ENCODE results near the gene GRK4. TPM values are rescaled to one million over a fixed set of nuclear protein-coding genes. Genes with fewer than 3 reads are reported as not detected.
A peak's percentile ranks its signal among the peaks of the same experiment; 100 is the strongest.
"Not testable (repeated sequence)": the region's sequence is repeated elsewhere in the genome, so short reads cannot be mapped to it uniquely, and the experiment has no call there.

Gene GRK4
- total RNA-seq, 1 experiment from 2014 or later, result 4.2 TPM

- DNase-seq (ENCODE audit: low spot score); in situ Hi-C loops (cut with HindIII; ENCODE audit: low sequenced_read_pairs): not testable (repeated sequence)
Observed at GRCh38 chr4:2983715-2984114, 20.3 kb downstream of the GRK4 start.

GRCh38 chr4:2991243-2991642, 27.9 kb downstream of the GRK4 start:
- in situ Hi-C loops (cut with HindIII; ENCODE audit: low sequenced_read_pairs), result no loop called here
- no peak for DNase-seq (ENCODE audit: low spot score)

GRCh38 chr4:2994917-2995316, 31.5 kb downstream of the GRK4 start:
- DNase-seq (ENCODE audit: low spot score), result no peak
- in situ Hi-C loops (cut with HindIII; ENCODE audit: low sequenced_read_pairs), result no loop called here

GRCh38 chr4:2995546-2996265, 32.3 kb downstream of the GRK4 start:
- DNase-seq (ENCODE audit: low spot score), result no peak
- in situ Hi-C loops (cut with HindIII; ENCODE audit: low sequenced_read_pairs), result no loop called here

- in situ Hi-C loops (cut with HindIII; ENCODE audit: low sequenced_read_pairs), result no loop called here
Observed at GRCh38 chr4:2996415-2996814, 33.0 kb downstream of the GRK4 start.

GRCh38 chr4:3007724-3008123, 44.4 kb downstream of the GRK4 start:
- DNase-seq (ENCODE audit: low spot score), result no peak
- in situ Hi-C loops (cut with HindIII; ENCODE audit: low sequenced_read_pairs), result no loop called here

More at GRCh38 chr4:2996415-2996814, 33.0 kb downstream of the GRK4 start:
- no peak for DNase-seq (ENCODE audit: low spot score)

GRCh38 chr4:3009422-3009821, 46.1 kb downstream of the GRK4 start:
- in situ Hi-C loops (cut with HindIII; ENCODE audit: low sequenced_read_pairs), result no loop called here
- peak; percentile 7 for DNase-seq (ENCODE audit: low spot score)

GRCh38 chr4:3010577-3010976, 47.2 kb downstream of the GRK4 start:
- DNase-seq (ENCODE audit: low spot score), result no peak
- in situ Hi-C loops (cut with HindIII; ENCODE audit: low sequenced_read_pairs), result no loop called here

GRCh38 chr4:3010998-3011397, 47.6 kb downstream of the GRK4 start:
- in situ Hi-C loops (cut with HindIII; ENCODE audit: low sequenced_read_pairs), result no loop called here
- DNase-seq (ENCODE audit: low spot score), result no peak

- in situ Hi-C loops (cut with HindIII; ENCODE audit: low sequenced_read_pairs), result no loop called here
Observed at GRCh38 chr4:3011456-3012220, 48.3 kb downstream of the GRK4 start.

GRCh38 chr4:3013323-3013722, 50.0 kb downstream of the GRK4 start:
- in situ Hi-C loops (cut with HindIII; ENCODE audit: low sequenced_read_pairs), result no loop called here
- no peak for DNase-seq (ENCODE audit: low spot score)

More at GRCh38 chr4:3011456-3012220, 48.3 kb downstream of the GRK4 start:
- no peak for DNase-seq (ENCODE audit: low spot score)

GRCh38 chr4:3013839-3014350, 50.5 kb downstream of the GRK4 start:
- in situ Hi-C loops (cut with HindIII; ENCODE audit: low sequenced_read_pairs), result no loop called here
- no peak for DNase-seq (ENCODE audit: low spot score)

- DNase-seq (ENCODE audit: low spot score), result no peak
- in situ Hi-C loops (cut with HindIII; ENCODE audit: low sequenced_read_pairs), result no loop called here
Observed at GRCh38 chr4:3016961-3017360, 53.6 kb downstream of the GRK4 start.

- in situ Hi-C loops (cut with HindIII; ENCODE audit: low sequenced_read_pairs), result no loop called here
- DNase-seq (ENCODE audit: low spot score), result no peak
Observed at GRCh38 chr4:3017504-3017903, 54.1 kb downstream of the GRK4 start.

- in situ Hi-C loops (cut with HindIII; ENCODE audit: low sequenced_read_pairs), result no loop called here
- DNase-seq (ENCODE audit: low spot score), result no peak
Observed at GRCh38 chr4:3019145-3019846, 55.9 kb downstream of the GRK4 start.

- no peak for DNase-seq (ENCODE audit: low spot score)
- in situ Hi-C loops (cut with HindIII; ENCODE audit: low sequenced_read_pairs), result no loop called here
Observed at GRCh38 chr4:3021127-3021526, 57.8 kb downstream of the GRK4 start.

- in situ Hi-C loops (cut with HindIII; ENCODE audit: low sequenced_read_pairs), result no loop called here
- DNase-seq (ENCODE audit: low spot score), result no peak
Observed at GRCh38 chr4:3021627-3022026, 58.3 kb downstream of the GRK4 start.

GRCh38 chr4:3022112-3022511, 58.7 kb downstream of the GRK4 start:
- DNase-seq (ENCODE audit: low spot score), result no peak
- in situ Hi-C loops (cut with HindIII; ENCODE audit: low sequenced_read_pairs), result no loop called here

GRCh38 chr4:3022651-3023050, 59.3 kb downstream of the GRK4 start:
- in situ Hi-C loops (cut with HindIII; ENCODE audit: low sequenced_read_pairs), result no loop called here

GRCh38 chr4:3025881-3026280, 62.5 kb downstream of the GRK4 start:
- DNase-seq (ENCODE audit: low spot score), result no peak
- in situ Hi-C loops (cut with HindIII; ENCODE audit: low sequenced_read_pairs), result no loop called here

More at GRCh38 chr4:3022651-3023050, 59.3 kb downstream of the GRK4 start:
- no peak for DNase-seq (ENCODE audit: low spot score)
